HepG2 (cell line): Measurements from ENCODE around the gene ZNF829. TPM values are rescaled to one million over a fixed set of nuclear protein-coding genes. Genes with fewer than 3 reads are reported as not detected.

Experiments
- AKAP8 ChIP-seq: sonication (generic); formaldehyde crosslinking; IDR thresholded peaks from 2 replicates; pipeline ENCODE4 v1.5.1; 2020; ENCODE audit warnings: mild to moderate bottlenecking, missing genetic modification reagents
- ARNT ChIP-seq: fragments of 450-650 bp; IDR thresholded peaks from 2 replicates; pipeline ENCODE4 v1.6.1; 2017
- ATF1 ChIP-seq: IDR thresholded peaks from 2 replicates; pipeline ENCODE4 v1.6.1; 2016; ENCODE audit warnings: mild to moderate bottlenecking, control low read depth
- CEBPG ChIP-seq: IDR thresholded peaks from 2 replicates; pipeline ENCODE4 v1.6.1; 2016
- FOXO1 ChIP-seq: sonication (generic); formaldehyde crosslinking; IDR thresholded peaks from 2 replicates; pipeline ENCODE4 v1.4.0; 2020; ENCODE audit warnings: missing genetic modification reagents
- GFI1 ChIP-seq: sonication (generic); formaldehyde crosslinking; IDR thresholded peaks from 2 replicates; pipeline ENCODE4 v1.5.0; 2020; ENCODE audit warnings: missing genetic modification reagents, mild to moderate bottlenecking, borderline replicate concordance
- HMGA1 ChIP-seq: sonication (generic); formaldehyde crosslinking; conservative IDR thresholded peaks from 2 replicates; pipeline ENCODE4 v1.4.0; 2020; ENCODE audit warnings: missing genetic modification reagents
- HOXA9 ChIP-seq: sonication (generic); formaldehyde crosslinking; IDR thresholded peaks from 2 replicates; pipeline ENCODE4 v1.8.1; 2022; ENCODE audit warnings: missing genetic modification reagents, mild to moderate bottlenecking, moderate library complexity, borderline replicate concordance
- MTA1 ChIP-seq: sonication (generic); formaldehyde crosslinking; IDR thresholded peaks from 2 replicates; pipeline ENCODE4 v1.4.0; 2020; ENCODE audit warnings: missing genetic modification reagents, mild to moderate bottlenecking, borderline replicate concordance
- MYNN ChIP-seq: sonication (generic); formaldehyde crosslinking; IDR thresholded peaks from 2 replicates; pipeline ENCODE4 v1.4.0; 2020; ENCODE audit warnings: mild to moderate bottlenecking, low read depth, missing genetic modification reagents
- NFKB2 ChIP-seq: sonication (generic); formaldehyde crosslinking; IDR thresholded peaks from 2 replicates; pipeline ENCODE4 v1.4.0; 2020; ENCODE audit warnings: missing genetic modification reagents, borderline replicate concordance
- NR2C2 ChIP-seq: sonication (generic); formaldehyde crosslinking; IDR thresholded peaks from 2 replicates; pipeline ENCODE4 v1.4.0; 2020; ENCODE audit warnings: missing genetic modification reagents, mild to moderate bottlenecking, moderate library complexity, borderline replicate concordance
- PITX1 ChIP-seq: sonication (generic); formaldehyde crosslinking; IDR thresholded peaks from 2 replicates; pipeline ENCODE4 v1.5.1; 2020; ENCODE audit warnings: mild to moderate bottlenecking, missing genetic modification reagents
- SIN3A ChIP-seq: IDR thresholded peaks from 2 replicates; pipeline ENCODE4 v1.6.1; 2011; ENCODE audit warnings: low read depth, mild to moderate bottlenecking, control low read depth, low read length, borderline replicate concordance
- SOX5 ChIP-seq: IDR thresholded peaks from 2 replicates; pipeline ENCODE4 v1.6.1; 2016; ENCODE audit warnings: borderline replicate concordance
- SRSF1 ChIP-seq: fragments of 200-400 bp; formaldehyde crosslinking; optimal IDR thresholded peaks from 2 replicates; pipeline ENCODE3; 2017; ENCODE audit warnings: mild to moderate bottlenecking, low read depth, low read length, moderate library complexity
- SUZ12 ChIP-seq: fragments of 150-350 bp; IDR thresholded peaks from 2 replicates; pipeline ENCODE4 v1.6.1; 2014; ENCODE audit warnings: low read depth, low read length
- ZBTB20 ChIP-seq: sonication (generic); formaldehyde crosslinking; IDR thresholded peaks from 2 replicates; pipeline ENCODE4 v1.8.1; 2023; ENCODE audit warnings: missing genetic modification reagents, low read depth, mild to moderate bottlenecking, borderline replicate concordance
- ZNF468 ChIP-seq: sonication (generic); formaldehyde crosslinking; IDR thresholded peaks from 2 replicates; pipeline ENCODE4 v1.8.0; 2022; ENCODE audit warnings: mild to moderate bottlenecking, moderate library complexity, missing genetic modification reagents
- ZNF564 ChIP-seq: sonication (generic); formaldehyde crosslinking; IDR thresholded peaks from 2 replicates; pipeline ENCODE4 v1.8.1; 2023; ENCODE audit warnings: mild to moderate bottlenecking, missing genetic modification reagents
- ZNF569 ChIP-seq: sonication (generic); formaldehyde crosslinking; IDR thresholded peaks from 2 replicates; pipeline ENCODE4 v1.5.0; 2020; ENCODE audit warnings: mild to moderate bottlenecking, missing genetic modification reagents, moderate library complexity, borderline replicate concordance
- ZNF672 ChIP-seq: sonication (generic); formaldehyde crosslinking; IDR thresholded peaks from 2 replicates; pipeline ENCODE4 v1.8.1; 2022; ENCODE audit warnings: missing genetic modification reagents
- ZNF703 ChIP-seq: sonication (generic); formaldehyde crosslinking; IDR thresholded peaks from 2 replicates; pipeline ENCODE4 v1.5.1; 2020; ENCODE audit warnings: missing genetic modification reagents, mild to moderate bottlenecking, moderate library complexity, borderline replicate concordance
- ZSCAN20 ChIP-seq: sonication (generic); formaldehyde crosslinking; IDR thresholded peaks from 2 replicates; pipeline ENCODE4 v1.4.0; 2020; ENCODE audit warnings: missing genetic modification reagents, mild to moderate bottlenecking, borderline replicate concordance
- polyA plus RNA-seq, 8 experiments: library from polyadenylated mRNA; depleted of rRNA in 3 of 8; stranded (reverse) in 7 of 8; unstranded in 1 of 8; fragments of >200 nt; fragmentation: Illumina TruSeq in 4 of 8; extraction: Trizol in 4 of 8; gene quantifications; 2 replicates each; pipeline versions ENCODE4 v1.2.1 to v1.2.3, GENCODE V29; 2011 to 2016; ENCODE audit warnings: low read depth in 4 of 8, missing spikeins in 1 of 8, mixed read lengths in 1 of 8; ENCODE audit not compliant: insufficient read depth in 1 of 8
- total RNA-seq, 5 experiments: library from RNA; depleted of rRNA; stranded (reverse); fragments of >200 nt; fragmentation: Illumina TruSeq; extraction: Trizol; gene quantifications; 2 replicates each; pipeline ENCODE4 v1.2.3, GENCODE V29; 2016; ENCODE audit warnings: low read depth in 1 of 5
- TF ChIP-seq, protein P1 (sequence below): sonication (generic); formaldehyde crosslinking; IDR thresholded peaks from 2 replicates; pipeline ENCODE4 v1.9.0; 2022; ENCODE audit warnings: missing genetic modification reagents, mild to moderate bottlenecking, borderline replicate concordance
- TF ChIP-seq, protein P2 (sequence below): sonication (generic); formaldehyde crosslinking; conservative IDR thresholded peaks from 2 replicates; pipeline ENCODE4 v1.8.0; 2022; ENCODE audit warnings: mild to moderate bottlenecking, moderate library complexity, missing genetic modification reagents
- TF ChIP-seq, protein P3 (sequence below): sonication (generic); formaldehyde crosslinking; IDR thresholded peaks from 2 replicates; pipeline ENCODE4 v1.8.1; 2023; ENCODE audit warnings: missing genetic modification reagents, inconsistent platforms, borderline replicate concordance

The ZNF829 gene
- total and polyA plus RNA-seq, 2 of the 13 experiments (the other 11 are each of a cell fraction or from before 2014, with no cell fraction given): 0.15 to 0.86 TPM

DNA sequence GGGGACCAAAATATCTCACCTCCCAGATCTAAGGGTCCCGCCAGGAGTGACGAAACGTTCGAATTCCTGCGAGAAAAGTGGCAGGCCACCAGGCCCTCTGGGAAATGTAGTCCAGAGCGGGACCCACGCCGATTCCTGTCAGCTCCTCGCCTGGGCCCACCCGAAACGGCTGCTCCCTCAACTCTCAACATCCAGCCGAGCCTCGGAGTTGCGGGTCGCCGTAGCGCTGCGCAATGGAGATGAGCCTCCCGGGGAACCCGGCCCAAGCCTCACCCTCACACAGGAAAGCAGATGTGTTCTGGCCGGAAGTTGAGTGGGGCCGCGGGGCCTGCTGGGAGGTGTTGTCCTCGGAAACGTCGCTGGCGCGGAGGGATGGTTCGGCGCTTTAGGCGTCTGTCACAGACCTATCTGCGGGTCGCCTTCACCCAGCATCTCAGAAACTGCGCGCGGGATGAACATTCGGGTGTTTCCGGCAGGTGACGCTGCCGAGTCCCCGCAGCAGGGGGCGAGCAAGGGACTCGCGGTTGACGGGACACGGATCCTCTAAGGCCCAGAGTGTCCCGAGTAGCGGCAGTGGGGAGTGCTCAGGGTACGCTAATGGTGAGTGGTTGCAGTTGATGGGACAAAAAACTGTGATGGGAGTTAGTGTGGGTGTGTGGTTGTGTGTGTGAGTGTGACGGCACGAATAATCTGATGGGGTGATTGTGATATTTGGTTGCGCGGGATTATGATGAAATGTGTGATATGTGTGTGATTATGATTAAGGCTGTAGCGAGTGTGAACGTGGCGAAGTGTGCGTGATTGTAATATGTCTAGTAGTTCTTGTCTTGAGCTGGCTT is at the start of gene ZNF829, which contains the start of gene ZNF568 (continued):
- TF ChIP-seq HMGA1 (no peak), NR2C2 (peak; percentile 58; the same call in 1 of the 2 replicates), ZNF703 (CRISPR knock-in tag) (no peak), MYNN (CRISPR knock-in tag) (no peak), ZNF569 (no peak), HOXA9 (CRISPR knock-in tag) (0 out of 2 replicates have a peak, but pooled peaks have one; percentile 19), ARNT (no peak), SIN3A (no peak), CEBPG (CRISPR knock-in tag) (no peak), GFI1 (CRISPR knock-in tag) (no peak), MTA1 (CRISPR knock-in tag) (no peak), ZNF468 (CRISPR knock-in tag) (no peak), SRSF1 (no peak), SUZ12 (peak; percentile 11; the same call in 1 of the 2 replicates), ZBTB20 (no peak), ZSCAN20 (CRISPR knock-in tag) (no peak), NFKB2 (CRISPR knock-in tag) (no peak), ZNF564 (peak; percentile 44; the same call in 1 of the 2 replicates), AKAP8 (CRISPR knock-in tag) (no peak), ZNF672 (CRISPR knock-in tag) (no peak), SOX5 (no peak), PITX1 (CRISPR knock-in tag) (no peak), FOXO1 (CRISPR knock-in tag) (no peak), ATF1 (CRISPR knock-in tag) (no peak)
- TF ChIP-seq, protein P1, sequence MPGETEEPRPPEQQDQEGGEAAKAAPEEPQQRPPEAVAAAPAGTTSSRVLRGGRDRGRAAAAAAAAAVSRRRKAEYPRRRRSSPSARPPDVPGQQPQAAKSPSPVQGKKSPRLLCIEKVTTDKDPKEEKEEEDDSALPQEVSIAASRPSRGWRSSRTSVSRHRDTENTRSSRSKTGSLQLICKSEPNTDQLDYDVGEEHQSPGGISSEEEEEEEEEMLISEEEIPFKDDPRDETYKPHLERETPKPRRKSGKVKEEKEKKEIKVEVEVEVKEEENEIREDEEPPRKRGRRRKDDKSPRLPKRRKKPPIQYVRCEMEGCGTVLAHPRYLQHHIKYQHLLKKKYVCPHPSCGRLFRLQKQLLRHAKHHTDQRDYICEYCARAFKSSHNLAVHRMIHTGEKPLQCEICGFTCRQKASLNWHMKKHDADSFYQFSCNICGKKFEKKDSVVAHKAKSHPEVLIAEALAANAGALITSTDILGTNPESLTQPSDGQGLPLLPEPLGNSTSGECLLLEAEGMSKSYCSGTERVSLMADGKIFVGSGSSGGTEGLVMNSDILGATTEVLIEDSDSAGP: peak; percentile 29; the same call in 1 of the 2 replicates
- TF ChIP-seq, protein P2, sequence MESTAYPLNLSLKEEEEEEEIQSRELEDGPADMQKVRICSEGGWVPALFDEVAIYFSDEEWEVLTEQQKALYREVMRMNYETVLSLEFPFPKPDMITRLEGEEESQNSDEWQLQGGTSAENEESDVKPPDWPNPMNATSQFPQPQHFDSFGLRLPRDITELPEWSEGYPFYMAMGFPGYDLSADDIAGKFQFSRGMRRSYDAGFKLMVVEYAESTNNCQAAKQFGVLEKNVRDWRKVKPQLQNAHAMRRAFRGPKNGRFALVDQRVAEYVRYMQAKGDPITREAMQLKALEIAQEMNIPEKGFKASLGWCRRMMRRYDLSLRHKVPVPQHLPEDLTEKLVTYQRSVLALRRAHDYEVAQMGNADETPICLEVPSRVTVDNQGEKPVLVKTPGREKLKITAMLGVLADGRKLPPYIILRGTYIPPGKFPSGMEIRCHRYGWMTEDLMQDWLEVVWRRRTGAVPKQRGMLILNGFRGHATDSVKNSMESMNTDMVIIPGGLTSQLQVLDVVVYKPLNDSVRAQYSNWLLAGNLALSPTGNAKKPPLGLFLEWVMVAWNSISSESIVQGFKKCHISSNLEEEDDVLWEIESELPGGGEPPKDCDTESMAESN (CRISPR knock-in tag): peak; percentile 95
- TF ChIP-seq, protein P3, sequence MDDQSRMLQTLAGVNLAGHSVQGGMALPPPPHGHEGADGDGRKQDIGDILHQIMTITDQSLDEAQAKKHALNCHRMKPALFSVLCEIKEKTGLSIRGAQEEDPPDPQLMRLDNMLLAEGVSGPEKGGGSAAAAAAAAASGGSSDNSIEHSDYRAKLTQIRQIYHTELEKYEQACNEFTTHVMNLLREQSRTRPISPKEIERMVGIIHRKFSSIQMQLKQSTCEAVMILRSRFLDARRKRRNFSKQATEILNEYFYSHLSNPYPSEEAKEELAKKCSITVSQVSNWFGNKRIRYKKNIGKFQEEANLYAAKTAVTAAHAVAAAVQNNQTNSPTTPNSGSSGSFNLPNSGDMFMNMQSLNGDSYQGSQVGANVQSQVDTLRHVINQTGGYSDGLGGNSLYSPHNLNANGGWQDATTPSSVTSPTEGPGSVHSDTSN (CRISPR knock-in tag): no peak
